Mucosa of stomach (tissue), 1 donor: ENCODE data around the gene DMXL2.
"Not testable (repeated sequence)": the region's sequence is repeated elsewhere in the genome, so short reads cannot be mapped to it uniquely, and the experiment has no call there.

Experiments
- H3K27me3 ChIP-seq: one replicate; pipeline ENCODE4 v1.7.0; 2013; ENCODE audit warnings: mild to moderate bottlenecking, low read length; ENCODE audit not compliant: control insufficient read depth, insufficient read depth
- H3K36me3 ChIP-seq: one replicate; pipeline ENCODE4 v1.7.0; 2013; ENCODE audit warnings: low read length; ENCODE audit not compliant: control insufficient read depth, insufficient read depth
- H3K4me1 ChIP-seq: one replicate; pipeline ENCODE4 v1.7.0; 2013; ENCODE audit warnings: mild to moderate bottlenecking, low read length; ENCODE audit not compliant: control insufficient read depth, insufficient read depth
- H3K4me3 ChIP-seq: one replicate; pipeline ENCODE4 v1.7.0; 2013; ENCODE audit warnings: low read length
- H3K9ac ChIP-seq: one replicate; pipeline ENCODE4 v1.7.0; 2013; ENCODE audit warnings: mild to moderate bottlenecking, low read length, moderate library complexity
- H3K9me3 ChIP-seq: one replicate; pipeline ENCODE4 v1.7.0; 2013; ENCODE audit warnings: mild to moderate bottlenecking, low read length, moderate library complexity; ENCODE audit not compliant: control insufficient read depth
- donor health status: Pancreatic carcinoma.

The DMXL2 gene

DNA sequence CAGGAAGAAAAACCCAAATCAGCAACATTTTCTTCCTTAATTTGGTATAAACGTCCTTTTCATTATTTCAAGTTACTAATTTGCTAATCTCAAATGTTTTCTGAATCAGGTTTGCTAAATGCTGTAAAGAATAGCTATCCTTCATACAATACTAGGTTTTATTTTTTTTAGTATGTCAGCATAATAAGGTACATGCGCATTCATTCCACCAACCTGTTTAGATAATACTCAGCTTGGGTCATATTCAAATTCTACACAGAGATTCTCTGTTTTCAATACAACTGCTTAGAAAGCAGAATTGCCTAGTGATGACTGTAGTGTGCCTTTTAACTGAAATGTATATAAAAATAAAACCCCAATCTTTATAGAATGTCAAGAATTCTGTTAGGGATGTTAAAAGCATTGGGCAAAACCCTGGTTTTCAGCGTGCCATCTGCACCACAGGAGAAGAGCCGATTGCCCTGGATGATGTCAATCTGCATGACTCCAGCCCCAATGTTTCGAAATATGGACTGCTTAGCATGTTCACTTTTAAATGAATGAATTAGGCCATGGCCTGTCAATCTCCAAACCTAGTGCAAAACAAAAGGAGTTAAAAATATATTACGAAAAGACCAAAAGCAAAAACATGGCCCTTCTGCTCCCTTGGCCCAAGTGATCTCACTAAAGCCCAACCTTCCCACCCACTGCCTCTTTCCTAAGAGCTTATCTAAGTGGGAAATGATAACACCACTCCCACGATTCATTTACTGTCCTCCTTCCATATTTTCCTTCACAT, 173.8 kb downstream of the DMXL2 start:
- Histone ChIP-seq H3K9me3 (no peaks in the 10 kb centered on the region), H3K36me3 (no peaks in the 10 kb centered on the region), H3K9ac (no peak overlapping the region), H3K4me3 (no peak overlapping the region), H3K4me1 (no peaks in the 10 kb centered on the region), H3K27me3 (no peaks in the 10 kb centered on the region)

DNA sequence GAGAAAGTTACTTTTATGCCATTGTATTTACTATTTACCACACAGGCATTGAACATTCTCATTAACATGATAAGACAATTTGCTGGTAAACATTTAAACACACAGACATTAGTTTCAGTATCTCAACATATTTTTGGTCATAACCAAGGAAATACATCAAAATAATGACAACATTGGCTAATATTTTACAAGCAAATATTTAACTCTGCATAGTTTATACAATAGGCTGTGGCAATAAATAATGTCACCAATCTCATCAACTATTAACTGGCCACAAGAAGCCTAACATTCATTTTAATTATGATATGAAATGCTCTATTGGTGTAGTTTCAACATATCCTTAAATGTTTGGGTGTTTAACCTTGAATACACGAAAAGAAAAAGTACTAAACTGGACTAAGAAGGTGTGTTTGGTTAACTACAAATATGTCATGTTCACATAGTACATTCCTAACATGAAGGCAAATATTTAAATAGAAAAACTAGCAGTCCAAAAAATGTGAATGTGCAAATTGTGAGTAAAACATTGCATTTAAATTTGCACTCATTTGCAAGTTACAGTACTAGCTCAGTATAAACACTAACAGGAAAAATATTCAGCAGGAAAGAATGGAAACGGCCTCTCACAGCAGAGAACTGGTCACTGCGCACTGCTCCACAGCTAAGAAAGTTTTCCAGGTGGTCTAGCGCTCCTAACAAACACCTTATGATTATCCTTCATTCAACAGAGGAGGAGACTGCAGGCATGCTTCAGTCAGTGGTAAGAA, 174.5 kb downstream of the DMXL2 start:
- Histone ChIP-seq H3K27me3 (no peaks in the 10 kb centered on the region), H3K4me1 (no peaks in the 10 kb centered on the region), H3K36me3 (no peaks in the 10 kb centered on the region), H3K4me3 (no peak overlapping the region), H3K9ac (no peak overlapping the region), H3K9me3 (no peaks in the 10 kb centered on the region)

GRCh38 chr15:51446029-51446744, 176.4 kb downstream of the DMXL2 start:
- not testable (repeated sequence) for H3K36me3 ChIP-seq, H3K4me3 ChIP-seq, H3K9ac ChIP-seq, H3K27me3 ChIP-seq, H3K9me3 ChIP-seq, H3K4me1 ChIP-seq

GRCh38 chr15:51444807-51445206, 177.8 kb downstream of the DMXL2 start:
- Histone ChIP-seq H3K36me3 (no peaks in the 10 kb centered on the region), H3K9me3 (no peaks in the 10 kb centered on the region), H3K9ac (no peak overlapping the region), H3K4me3 (no peak overlapping the region), H3K27me3 (no peaks in the 10 kb centered on the region), H3K4me1 (no peaks in the 10 kb centered on the region)

- no peaks in the 10 kb centered on the region for H3K27me3 ChIP-seq
- H3K9ac ChIP-seq = no peak overlapping the region
- no peaks in the 10 kb centered on the region for H3K36me3 ChIP-seq
- H3K9me3 ChIP-seq = no peaks in the 10 kb centered on the region
- no peaks in the 10 kb centered on the region for H3K4me1 ChIP-seq
- no peak overlapping the region for H3K4me3 ChIP-seq
Measured at GRCh38 chr15:51444112-51444511, 178.5 kb downstream of the DMXL2 start.

DNA sequence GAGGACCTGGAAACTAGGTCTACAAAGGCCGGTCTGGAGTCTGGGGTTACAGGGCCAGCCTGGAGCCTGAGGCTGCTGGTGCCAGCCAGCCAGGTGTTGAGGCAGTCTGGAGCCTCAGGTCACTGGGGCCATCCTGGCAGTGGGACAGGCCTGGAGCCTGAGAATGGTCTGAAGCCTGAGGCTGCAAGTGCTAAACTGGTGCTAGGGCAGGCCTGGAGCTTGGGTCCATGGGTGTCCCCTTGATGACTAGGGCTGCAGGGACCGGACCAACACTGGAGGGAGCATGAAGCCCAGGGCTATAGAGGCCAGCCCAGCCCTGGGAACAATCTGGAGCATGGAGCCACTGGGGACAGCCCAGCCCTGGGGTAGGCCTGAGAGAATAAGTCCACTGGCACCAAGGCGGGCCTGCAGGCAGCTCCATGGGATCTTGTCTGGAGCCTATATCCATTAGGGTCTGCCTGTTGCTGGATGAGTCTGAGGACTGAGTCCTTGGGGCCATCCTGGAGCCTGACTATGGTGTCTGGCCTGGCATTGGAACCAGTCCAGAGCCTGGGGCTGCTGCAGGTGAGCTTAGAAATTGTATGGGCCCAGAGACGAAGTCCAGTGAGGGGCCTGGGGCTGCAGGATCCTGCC, 179.2 kb downstream of the DMXL2 start:
- H3K9me3 ChIP-seq = no peaks in the 10 kb centered on the region
- H3K27me3 ChIP-seq = no peaks in the 10 kb centered on the region
- H3K4me3 ChIP-seq = no peak overlapping the region
- H3K9ac ChIP-seq = no peak overlapping the region
- no peaks in the 10 kb centered on the region for H3K4me1 ChIP-seq
- H3K36me3 ChIP-seq = no peaks in the 10 kb centered on the region

- Histone ChIP-seq H3K4me3 (no peak overlapping the region), H3K9me3 (no peaks in the 10 kb centered on the region), H3K27me3 (no peaks in the 10 kb centered on the region), H3K9ac (no peak overlapping the region), H3K36me3 (no peaks in the 10 kb centered on the region), H3K4me1 (no peaks in the 10 kb centered on the region)
Measured at GRCh38 chr15:51438526-51438925, 184.0 kb downstream of the DMXL2 start.

DNA sequence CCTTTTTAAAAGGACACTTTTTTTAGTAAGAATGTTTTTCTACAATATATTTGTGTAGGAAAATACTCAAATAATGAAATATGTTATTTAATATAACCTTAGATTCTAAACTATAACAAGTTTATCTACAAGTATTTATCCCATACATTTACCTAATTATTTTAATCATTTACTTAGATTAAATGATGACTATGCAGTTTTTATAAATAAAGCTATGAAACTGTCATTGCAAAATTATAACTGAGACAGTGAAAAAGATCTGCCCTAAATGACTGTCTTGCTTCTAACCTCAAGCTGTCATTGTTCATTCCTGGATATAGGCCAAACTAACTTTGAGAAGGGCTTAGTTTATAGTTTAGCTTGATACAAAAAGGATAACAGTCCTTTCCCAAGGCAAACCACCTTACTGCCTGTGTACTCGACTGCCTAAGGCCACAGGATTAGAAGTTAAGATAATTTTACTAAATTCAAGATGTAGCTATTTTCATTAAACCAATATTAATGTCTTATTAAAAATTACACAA, 197.0 kb downstream of the DMXL2 start:
- no peaks in the 10 kb centered on the region for H3K4me1 ChIP-seq
- no peaks in the 10 kb centered on the region for H3K27me3 ChIP-seq
- H3K9ac ChIP-seq = no peak overlapping the region

DNA sequence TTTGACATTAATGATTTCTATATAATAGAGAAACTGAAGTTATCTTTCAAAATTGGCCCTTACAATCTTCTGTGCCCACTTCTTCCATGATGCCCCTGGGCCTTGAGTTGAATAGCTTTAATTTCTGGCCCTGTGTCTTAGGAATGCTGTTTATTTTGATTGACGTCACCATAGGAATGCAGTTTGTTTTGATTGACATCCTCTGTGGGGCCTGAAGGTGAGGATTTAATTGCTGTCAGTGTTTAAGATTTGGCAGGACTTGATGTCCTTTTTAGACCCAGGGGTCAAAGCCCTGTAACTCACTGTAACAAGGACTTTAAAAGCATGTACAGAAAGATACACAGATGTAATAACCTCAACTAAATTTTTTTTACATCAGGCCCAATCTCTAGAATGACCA, 197.8 kb downstream of the DMXL2 start:
- Histone ChIP-seq H3K27me3 (no peaks in the 10 kb centered on the region), H3K4me1 (no peaks in the 10 kb centered on the region), H3K9me3 (no peaks in the 10 kb centered on the region), H3K4me3 (no peak overlapping the region), H3K36me3 (no peaks in the 10 kb centered on the region), H3K9ac (no peak overlapping the region)

More for the DNA sequence above, 197.0 kb downstream of the DMXL2 start:
- Histone ChIP-seq H3K9me3 (no peaks in the 10 kb centered on the region), H3K36me3 (no peaks in the 10 kb centered on the region), H3K4me3 (no peak overlapping the region)

- not testable (repeated sequence) for H3K36me3 ChIP-seq, H3K4me3 ChIP-seq, H3K27me3 ChIP-seq, H3K9me3 ChIP-seq, H3K4me1 ChIP-seq, H3K9ac ChIP-seq
Measured at GRCh38 chr15:51423040-51423439, 199.5 kb downstream of the DMXL2 start.

DNA sequence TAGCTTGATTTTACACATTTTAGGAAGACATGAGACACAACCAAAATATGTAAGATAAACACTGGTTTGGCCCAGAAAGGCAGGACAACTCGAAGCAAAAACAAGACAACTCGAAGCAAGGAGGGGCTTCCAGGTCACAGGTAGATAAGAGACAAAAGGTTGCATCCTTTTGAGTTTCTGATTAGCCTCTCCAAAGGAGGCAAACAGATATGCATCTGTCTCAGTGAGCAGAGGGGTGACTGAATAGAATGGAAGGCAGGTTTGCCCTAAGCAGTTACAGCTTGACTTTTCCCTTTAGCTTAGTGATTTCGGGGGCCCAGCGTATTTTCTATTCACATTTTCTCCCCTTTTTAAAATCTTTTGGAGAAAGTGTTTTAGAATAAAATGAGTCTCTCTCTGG, 206.4 kb downstream of the DMXL2 start:
- Histone ChIP-seq H3K9ac (no peak overlapping the region), H3K4me1 (no peaks in the 10 kb centered on the region), H3K27me3 (no peaks in the 10 kb centered on the region), H3K9me3 (no peaks in the 10 kb centered on the region), H3K4me3 (no peak overlapping the region), H3K36me3 (no peaks in the 10 kb centered on the region)
